ENCODE data around the gene PHF21B. TPM values are rescaled to one million over a fixed set of nuclear protein-coding genes. Genes with fewer than 3 reads are reported as not detected.

PHF21B gene
- total and polyA plus RNA-seq, 2 of the 8 experiments (the other 6 are each of a cell fraction or from before 2014, with no cell fraction given): 19.3 to 68.1 TPM

DNA sequence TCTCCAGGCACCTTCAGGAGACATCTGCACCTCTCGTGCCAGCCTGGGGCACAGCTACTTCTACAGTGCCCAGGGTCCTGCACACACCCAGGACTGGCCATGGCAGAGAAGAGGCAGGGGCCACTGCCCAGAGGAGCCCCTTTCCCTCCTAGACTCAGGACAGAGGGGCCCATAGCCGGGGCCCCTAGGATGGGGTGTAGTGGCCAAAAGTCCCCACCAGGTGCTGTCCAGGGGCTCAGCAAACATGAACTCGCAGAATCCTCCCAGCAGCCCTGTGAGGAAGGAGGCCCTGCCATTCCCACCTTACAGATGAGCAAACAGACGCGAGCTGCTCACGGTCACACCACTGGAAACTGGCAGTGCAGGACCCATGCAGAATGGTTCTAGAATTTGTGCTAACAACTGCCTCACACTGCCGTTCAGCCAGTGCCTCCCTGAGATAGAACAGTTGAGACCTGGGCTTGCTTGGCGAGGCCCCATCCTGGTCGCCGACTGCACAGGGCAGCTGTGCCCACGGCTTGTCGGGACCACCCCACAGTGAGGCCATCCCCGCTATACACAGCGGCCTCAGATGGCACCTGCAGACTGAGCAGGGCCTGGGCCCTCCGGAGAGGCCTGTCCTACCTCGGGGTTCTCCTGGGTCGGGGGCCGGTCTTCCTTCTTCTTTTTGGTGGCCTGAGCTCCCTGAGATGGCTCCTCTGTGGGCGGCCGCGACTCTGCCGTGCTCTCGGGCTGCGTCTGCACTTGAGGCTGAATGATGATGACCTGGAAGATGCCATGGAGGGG is 96.4 kb downstream of the PHF21B start:
- no peak overlapping the region for H2BK20ac ChIP-seq (ENCODE audit: low read length)
- H3K9me3 ChIP-seq (ENCODE audit: insufficient read depth in 2 of 2, low read depth in 1 of 2, low read length in 1 of 2): peaks cover 17 to 18% of the 10 kb centered on the region in 2 experiments
- H2BK120ac ChIP-seq (replicated peaks; ENCODE audit: low read depth, low read length): no peak overlapping the region
- ChIA-PET POLR2A (ENCODE audit: partially characterized antibody) (interaction anchor here (0.6 kb wide), 1 partner anchor 208 kb away, joined by 3 read pairs; no protein-coding TSS in a partner anchor), CTCF (ENCODE audit: partially characterized antibody) (interaction anchor here (0.6 to 1.4 kb wide), 6 partner anchors 12 to 1597 kb away, joined by 3 to 5 read pairs (median 4); no protein-coding TSS in a partner anchor)
- H4K91ac ChIP-seq (replicated peaks; ENCODE audit: insufficient read length, low read length): no peak overlapping the region
- no peak overlapping the region for H2BK5ac ChIP-seq (ENCODE audit: low read depth, low read length)
- H3K4me1 ChIP-seq (replicated peaks in 1 of 4; ENCODE audit: control insufficient read depth in 3 of 4, insufficient read depth in 4 of 4, low read length in 3 of 4): no peaks in the 10 kb centered on the region
- H3K14ac ChIP-seq (ENCODE audit: insufficient read length): no peak overlapping the region
- no peak overlapping the region for H4K5ac ChIP-seq (ENCODE audit: insufficient read length, low read depth, low read length)
- H3K18ac ChIP-seq (ENCODE audit: extremely low read depth, low read length): no peak overlapping the region
- no peaks in the 10 kb centered on the region for H3K79me1 ChIP-seq (ENCODE audit: low read depth, low read length)
- peaks cover 7 to 57% (median 35%) of the 10 kb centered on the region in 4 experiments; a peak in 7 of 8 replicates for H3K36me3 ChIP-seq (ENCODE audit: control insufficient read depth in 2 of 4, insufficient read depth in 4 of 4, low read length in 3 of 4)
- TF ChIP-seq, protein P1, sequence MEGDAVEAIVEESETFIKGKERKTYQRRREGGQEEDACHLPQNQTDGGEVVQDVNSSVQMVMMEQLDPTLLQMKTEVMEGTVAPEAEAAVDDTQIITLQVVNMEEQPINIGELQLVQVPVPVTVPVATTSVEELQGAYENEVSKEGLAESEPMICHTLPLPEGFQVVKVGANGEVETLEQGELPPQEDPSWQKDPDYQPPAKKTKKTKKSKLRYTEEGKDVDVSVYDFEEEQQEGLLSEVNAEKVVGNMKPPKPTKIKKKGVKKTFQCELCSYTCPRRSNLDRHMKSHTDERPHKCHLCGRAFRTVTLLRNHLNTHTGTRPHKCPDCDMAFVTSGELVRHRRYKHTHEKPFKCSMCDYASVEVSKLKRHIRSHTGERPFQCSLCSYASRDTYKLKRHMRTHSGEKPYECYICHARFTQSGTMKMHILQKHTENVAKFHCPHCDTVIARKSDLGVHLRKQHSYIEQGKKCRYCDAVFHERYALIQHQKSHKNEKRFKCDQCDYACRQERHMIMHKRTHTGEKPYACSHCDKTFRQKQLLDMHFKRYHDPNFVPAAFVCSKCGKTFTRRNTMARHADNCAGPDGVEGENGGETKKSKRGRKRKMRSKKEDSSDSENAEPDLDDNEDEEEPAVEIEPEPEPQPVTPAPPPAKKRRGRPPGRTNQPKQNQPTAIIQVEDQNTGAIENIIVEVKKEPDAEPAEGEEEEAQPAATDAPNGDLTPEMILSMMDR (IDR thresholded peaks at IDR 0.05; ENCODE audit: control extremely low read depth in 1 of 3, insufficient read depth in 1 of 3, low read depth in 1 of 3, low read length in 3 of 3): 0 out of 4 replicates have a peak, but pooled peaks of 1 of the 3 experiments have one; percentile 1
- no peak for TF ChIP-seq POLR2AphosphoS5 (IDR thresholded peaks at IDR 0.05; ENCODE audit: low read depth, low read length)
- DNase-seq (ENCODE audit: low read depth in 1 of 2, low spot score in 2 of 2) (no peak), FAIRE-seq (no peak)
- H3K27ac ChIP-seq (ENCODE audit: low read depth, low read length): no peak overlapping the region
- no peak overlapping the region for H3K4me2 ChIP-seq (ENCODE audit: insufficient read depth in 1 of 2, low read depth in 2 of 2, low read length in 2 of 2)
- H3K56ac ChIP-seq (replicated peaks; ENCODE audit: insufficient read length, low read depth, low read length): no peak overlapping the region
- no peak overlapping the region for H3K4me3 ChIP-seq (ENCODE audit: extremely low read depth in 1 of 4, insufficient read depth in 2 of 4, low read depth in 3 of 4, low read length in 4 of 4)
- H3K23ac ChIP-seq (ENCODE audit: insufficient read length): no peak overlapping the region
- peak overlapping the region; percentile 5; the same call in 1 of the 2 replicates for H4K8ac ChIP-seq (ENCODE audit: extremely low read depth, insufficient read depth, low read length)
- 97% methylated on average over 24 of the region's 24 CpGs; no CpG with 5 or more reads in 1 of the 2 experiments for WGBS, 2 experiments (ENCODE audit: extremely low coverage in 1 of 2, insufficient coverage in 1 of 2, insufficient read length in 1 of 2, insufficient replicate concordance in 2 of 2, low coverage in 1 of 2, low lambda C conversion rate in 2 of 2, missing lambda C conversion rate in 1 of 2)
- H2AK5ac ChIP-seq (ENCODE audit: low read depth, low read length): no peak overlapping the region
- H3K4ac ChIP-seq (replicated peaks; ENCODE audit: insufficient read length, low read depth, low read length): no peak overlapping the region
- no peaks in the 10 kb centered on the region for H3K27me3 ChIP-seq (replicated peaks in 1 of 4; ENCODE audit: control insufficient read depth in 3 of 4, extremely low read depth in 1 of 4, insufficient read depth in 3 of 4, low read length in 3 of 4)
- H3K79me2 ChIP-seq (ENCODE audit: control insufficient read depth in 1 of 2, insufficient read depth in 2 of 2, low read length in 2 of 2): no peaks in the 10 kb centered on the region
- no peaks in the 10 kb centered on the region for H3K23me2 ChIP-seq (ENCODE audit: low read depth, low read length)
- H2AFZ ChIP-seq (ENCODE audit: low read length): no peak overlapping the region
- no peak overlapping the region for H2BK12ac ChIP-seq (ENCODE audit: low read depth, low read length)
- no peak overlapping the region for H3K9ac ChIP-seq (replicated peaks in 1 of 4; ENCODE audit: extremely low read depth in 1 of 4, low read depth in 3 of 4, low read length in 3 of 4)
- H4K20me1 ChIP-seq (replicated peaks in 1 of 2; ENCODE audit: control insufficient read depth in 1 of 2, insufficient read depth in 2 of 2, low read length in 2 of 2): peaks cover 3 to 5% of the 10 kb centered on the region in 2 experiments
- no peak overlapping the region for H2BK15ac ChIP-seq (ENCODE audit: low read length)

Measured in H1 (cell line).